Endothelial cell of umbilical vein (primary cell): ENCODE measurements around the gene TMEM125. TPM values are rescaled to one million over a fixed set of nuclear protein-coding genes. Genes with fewer than 3 reads are reported as not detected.

Experiments
- BruUV-seq: library from RNA; stranded (reverse); fragments of 400-500 nt; replicated peaks from 2 replicates; lab custom pipeline; 2021; lab: Mats Ljungman, UMichigan
- CTCF ChIA-PET: fragments of 300-600, 350-600 bp; sonication (Branson Sonifier 250); formaldehyde crosslinking; loops from one replicate; lab custom pipeline; 2021; ENCODE audit warnings: antibody characterized with exemption, inconsistent platforms; lab: Charles Lee
- POLR2A ChIA-PET: fragments of 300-600, 350-600 bp; sonication (Branson Sonifier 250); formaldehyde crosslinking; loops from one replicate; lab custom pipeline; 2021; ENCODE audit warnings: antibody characterized with exemption, inconsistent platforms; lab: Charles Lee
- DNase-seq: peaks from one replicate; pipeline ENCODE4 v3.0.0-alpha.2; 2011; ENCODE audit warnings: low read depth, low spot score
- FAIRE-seq: peaks from 2 replicates; lab custom pipeline; 2011; peaks lifted over from hg19 to GRCh38; lab: Jason Lieb, UNC
- H2AFZ ChIP-seq: 2 replicates; pipeline ENCODE4 v1.6.0; 2012; ENCODE audit warnings: low read depth, low read length, control low read depth, inconsistent platforms
- H3K27ac ChIP-seq: 2 replicates; pipeline ENCODE4 v1.5.1; 2011; ENCODE audit warnings: low read depth, mild to moderate bottlenecking, control low read depth, low read length, moderate library complexity; ENCODE audit not compliant: insufficient read depth
- H3K27me3 ChIP-seq, 2 experiments: 2 replicates each; pipeline versions ENCODE4 v1.6.0 to v1.6.1; 2011; ENCODE audit warnings: low read length in 2 of 2, mixed read lengths in 1 of 2; ENCODE audit not compliant: control insufficient read depth in 2 of 2, insufficient read depth in 2 of 2
- H3K36me3 ChIP-seq, 2 experiments: 2 replicates in 1 of 2; 3 replicates in 1 of 2; pipeline ENCODE4 v1.5.1; 2011; ENCODE audit warnings: low read length in 2 of 2, mild to moderate bottlenecking in 1 of 2, moderate library complexity in 1 of 2; ENCODE audit not compliant: control insufficient read depth in 2 of 2, insufficient read depth in 2 of 2; ENCODE audit errors: extremely low read depth in 1 of 2
- H3K4me1 ChIP-seq: 3 replicates; pipeline ENCODE4 v1.5.1; 2011; ENCODE audit warnings: mild to moderate bottlenecking, low read length; ENCODE audit not compliant: control insufficient read depth, insufficient read depth; ENCODE audit errors: extremely low read depth
- H3K4me2 ChIP-seq: 2 replicates; pipeline ENCODE4 v1.6.1; 2011; ENCODE audit warnings: low read length, control low read depth, mixed read lengths; ENCODE audit not compliant: insufficient read depth
- H3K4me3 ChIP-seq, 3 experiments: fragments of 200-600 bp in 1 of 3; sonication (generic), shearing (Covaris generic) in 1 of 3; replicated peaks in 1 of 3; 2 replicates each; pipeline ENCODE4 v1.5.1; 2011 to 2016; ENCODE audit warnings: control low read depth in 3 of 3, low read length in 3 of 3, mild to moderate bottlenecking in 2 of 3, inconsistent platforms in 1 of 3, low read depth in 1 of 3, moderate library complexity in 1 of 3; ENCODE audit not compliant: insufficient read depth in 1 of 3
- H3K79me2 ChIP-seq: 2 replicates; pipeline ENCODE4 v1.6.0; 2012; ENCODE audit warnings: low read length, inconsistent platforms; ENCODE audit not compliant: control insufficient read depth, insufficient read depth
- H3K9ac ChIP-seq: replicated peaks from 2 replicates; pipeline ENCODE3; 2011; ENCODE audit warnings: low read length, control low read depth; ENCODE audit not compliant: insufficient read depth; ENCODE audit errors: extremely low read depth
- H3K9me1 ChIP-seq: replicated peaks from 3 replicates; pipeline ENCODE4 v1.6.0; 2011; ENCODE audit warnings: mild to moderate bottlenecking, low read length; ENCODE audit not compliant: control insufficient read depth, insufficient read depth; ENCODE audit errors: extremely low read depth
- H3K9me3 ChIP-seq: replicated peaks from 2 replicates; pipeline ENCODE4 v1.5.1; 2012; ENCODE audit warnings: low read length, inconsistent platforms; ENCODE audit not compliant: control insufficient read depth, insufficient read depth
- H4K20me1 ChIP-seq: replicated peaks from 2 replicates; pipeline ENCODE3; 2011; ENCODE audit warnings: mild to moderate bottlenecking, low read length; ENCODE audit not compliant: control insufficient read depth, insufficient read depth; ENCODE audit errors: extremely low read depth
- EZH2 ChIP-seq: IDR thresholded peaks from 2 replicates; pipeline ENCODE4 v1.6.1; 2012; ENCODE audit warnings: borderline replicate concordance, low read depth, mild to moderate bottlenecking, moderate library complexity, low read length, inconsistent platforms; ENCODE audit not compliant: severe bottlenecking
- FOS ChIP-seq: IDR thresholded peaks from 2 replicates; pipeline ENCODE4 v1.6.1; 2011; ENCODE audit warnings: mild to moderate bottlenecking, low read length, moderate library complexity, borderline replicate concordance; ENCODE audit not compliant: insufficient read depth
- GATA2 ChIP-seq: IDR thresholded peaks from 2 replicates; pipeline ENCODE4 v1.7.0; 2011; ENCODE audit warnings: low read depth, mild to moderate bottlenecking, moderate library complexity, mixed read lengths, low read length; ENCODE audit not compliant: insufficient read length, insufficient read depth
- JUN ChIP-seq: IDR thresholded peaks from 2 replicates; pipeline ENCODE4 v1.6.1; 2011; ENCODE audit warnings: borderline replicate concordance, low read depth; ENCODE audit not compliant: insufficient read length, insufficient read depth
- MYC ChIP-seq: IDR thresholded peaks from one replicate; pipeline ENCODE4 v1.6.1; 2011; ENCODE audit warnings: mild to moderate bottlenecking, low read depth, low read length
- POLR2A ChIP-seq: IDR thresholded peaks from 2 replicates; pipeline ENCODE4 v1.6.1; 2012; ENCODE audit warnings: low read depth, mild to moderate bottlenecking, control low read depth, low read length
- POLR2AphosphoS5 ChIP-seq: IDR thresholded peaks from 2 replicates; pipeline ENCODE4 v1.6.1; 2012; ENCODE audit warnings: low read depth, mild to moderate bottlenecking, control low read depth, low read length, moderate library complexity; ENCODE audit not compliant: insufficient read depth
- dilution Hi-C: fragments of 300-500 bp; cut with MboI; formaldehyde crosslinking; loops from one replicate; pipeline ENCODE4 v1.15.0; 2019; ENCODE audit warnings: low sequenced_read_pairs; ENCODE audit not compliant: extremely low pct_ligation_motif_present
- intact Hi-C: fragments of 100-400 bp; cut with micrococcal nuclease; formaldehyde crosslinking; loops from one replicate; pipeline ENCODE4 v1.10.0; 2022
- polyA plus RNA-seq, 4 experiments: library from polyadenylated mRNA; depleted of rRNA in 3 of 4; stranded (reverse) in 3 of 4; unstranded in 1 of 4; fragments of >200 nt; gene quantifications; 2 replicates each; pipeline versions ENCODE4 v1.2.1 to v1.2.3, GENCODE V29; 2011 to 2012; ENCODE audit warnings: missing spikeins in 1 of 4
- total RNA-seq: library from RNA; stranded (reverse); gene quantifications from 2 replicates; pipeline ENCODE4 v1.2.3, GENCODE V29; 2021
- TF ChIP-seq, protein P1 (sequence below), 2 donors: IDR thresholded peaks; 1 replicate in 1 of 2; 2 replicates in 1 of 2; pipeline ENCODE4 v1.5.1; 2011; ENCODE audit warnings: low read length in 2 of 2, mild to moderate bottlenecking in 2 of 2, moderate library complexity in 2 of 2, control low read depth in 1 of 2, inconsistent platforms in 1 of 2, low read depth in 1 of 2; ENCODE audit not compliant: insufficient read depth in 1 of 2; ENCODE audit errors: extremely low read depth in 1 of 2
- TF ChIP-seq, protein P2 (sequence below): IDR thresholded peaks from 2 replicates; pipeline ENCODE4 v1.6.1; 2011; ENCODE audit not compliant: insufficient read depth, insufficient read length

The TMEM125 gene
- total and polyA plus RNA-seq, 2 donors (not counting 3 experiments of a cell fraction or from before 2014, with no cell fraction given), result 0.17 TPM; not detected in 1

DNA sequence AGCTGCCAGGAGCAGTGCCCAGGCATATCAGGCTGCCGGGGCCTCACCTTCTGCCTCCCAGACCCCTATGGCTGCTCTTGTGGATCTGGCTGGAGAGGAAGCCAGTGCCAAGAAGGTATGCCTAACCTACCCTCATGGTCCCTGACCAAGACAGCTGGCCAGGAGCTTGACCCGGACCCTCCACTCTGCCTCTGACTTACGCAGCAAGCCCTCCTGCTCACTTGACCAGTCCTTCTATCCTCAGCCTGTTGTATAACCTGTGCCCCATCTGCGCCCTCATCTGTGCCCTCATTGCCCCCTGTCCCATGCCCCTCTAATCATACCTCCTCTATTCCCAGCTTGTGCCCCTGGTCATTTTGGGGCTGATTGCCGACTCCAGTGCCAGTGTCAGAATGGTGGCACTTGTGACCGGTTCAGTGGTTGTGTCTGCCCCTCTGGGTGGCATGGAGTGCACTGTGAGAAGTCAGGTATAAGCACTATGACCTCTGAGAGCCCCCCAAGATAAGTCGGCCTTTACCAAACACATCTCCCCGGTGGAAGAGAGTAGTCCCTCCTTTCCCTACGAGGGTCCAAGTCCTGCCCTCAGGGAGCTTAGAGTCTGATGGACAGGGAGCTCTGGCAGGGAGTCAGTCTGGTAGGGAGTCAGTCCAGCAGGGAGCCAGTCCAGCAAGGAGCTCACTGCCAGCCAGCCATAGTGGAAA is 37.8 kb downstream of the TMEM125 start:
- CTCF ChIA-PET, result interaction anchor here (0.9 to 1.5 kb wide), 4 partner anchors 13 to 107 kb away, joined by 3 to 4 read pairs (median 4); no protein-coding TSS in a partner anchor
- FAIRE-seq, result no peak
- intact Hi-C loops, result no loop called here

More for the DNA sequence above, 37.8 kb downstream of the TMEM125 start:
- Histone ChIP-seq H4K20me1 (no peaks in the 10 kb centered on the region), H2AFZ (no peak overlapping the region), H3K4me2 (no peak overlapping the region), H3K79me2 (peaks cover 59% of the 10 kb centered on the region), H3K4me3 (no peak overlapping the region), H3K9me3 (no peaks in the 10 kb centered on the region), H3K4me1 (peaks cover 20% of the 10 kb centered on the region), H3K9me1 (no peaks in the 10 kb centered on the region), H3K27ac (no peak overlapping the region), H3K9ac (no peak overlapping the region), H3K27me3 (no peaks in the 10 kb centered on the region), H3K36me3 (peaks cover 37 to 75% of the 10 kb centered on the region in 2 experiments)
- no peak for DNase-seq
- dilution Hi-C loops, result no loop called here
- TF ChIP-seq POLR2AphosphoS5 (no peak), MYC (no peak), JUN (no peak), POLR2A (no peak), FOS (no peak), EZH2 (no peak), GATA2 (no peak)
- TF ChIP-seq, protein P1, sequence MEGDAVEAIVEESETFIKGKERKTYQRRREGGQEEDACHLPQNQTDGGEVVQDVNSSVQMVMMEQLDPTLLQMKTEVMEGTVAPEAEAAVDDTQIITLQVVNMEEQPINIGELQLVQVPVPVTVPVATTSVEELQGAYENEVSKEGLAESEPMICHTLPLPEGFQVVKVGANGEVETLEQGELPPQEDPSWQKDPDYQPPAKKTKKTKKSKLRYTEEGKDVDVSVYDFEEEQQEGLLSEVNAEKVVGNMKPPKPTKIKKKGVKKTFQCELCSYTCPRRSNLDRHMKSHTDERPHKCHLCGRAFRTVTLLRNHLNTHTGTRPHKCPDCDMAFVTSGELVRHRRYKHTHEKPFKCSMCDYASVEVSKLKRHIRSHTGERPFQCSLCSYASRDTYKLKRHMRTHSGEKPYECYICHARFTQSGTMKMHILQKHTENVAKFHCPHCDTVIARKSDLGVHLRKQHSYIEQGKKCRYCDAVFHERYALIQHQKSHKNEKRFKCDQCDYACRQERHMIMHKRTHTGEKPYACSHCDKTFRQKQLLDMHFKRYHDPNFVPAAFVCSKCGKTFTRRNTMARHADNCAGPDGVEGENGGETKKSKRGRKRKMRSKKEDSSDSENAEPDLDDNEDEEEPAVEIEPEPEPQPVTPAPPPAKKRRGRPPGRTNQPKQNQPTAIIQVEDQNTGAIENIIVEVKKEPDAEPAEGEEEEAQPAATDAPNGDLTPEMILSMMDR (IDR thresholded peaks at IDR 0.05; ENCODE audit: extremely low read depth in 1 of 2, insufficient read depth in 1 of 2, low read depth in 1 of 2, low read length in 2 of 2), result no peak
- TF ChIP-seq, protein P2, sequence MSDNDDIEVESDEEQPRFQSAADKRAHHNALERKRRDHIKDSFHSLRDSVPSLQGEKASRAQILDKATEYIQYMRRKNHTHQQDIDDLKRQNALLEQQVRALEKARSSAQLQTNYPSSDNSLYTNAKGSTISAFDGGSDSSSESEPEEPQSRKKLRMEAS, result no peak
- no TSS peak for BruUV-seq
- POLR2A ChIA-PET, result interaction anchor here (1.5 kb wide), 1 partner anchor 69 kb away, joined by 3 read pairs; no protein-coding TSS in a partner anchor
